Measurements from ENCODE around the gene COG2. TPM values are rescaled to one million over a fixed set of nuclear protein-coding genes. Genes with fewer than 3 reads are reported as not detected.

COG2 gene
- total and polyA plus RNA-seq, 2 of the 8 experiments (the other 6 are each of a cell fraction or from before 2014, with no cell fraction given): 10.3 to 36.7 TPM

DNA sequence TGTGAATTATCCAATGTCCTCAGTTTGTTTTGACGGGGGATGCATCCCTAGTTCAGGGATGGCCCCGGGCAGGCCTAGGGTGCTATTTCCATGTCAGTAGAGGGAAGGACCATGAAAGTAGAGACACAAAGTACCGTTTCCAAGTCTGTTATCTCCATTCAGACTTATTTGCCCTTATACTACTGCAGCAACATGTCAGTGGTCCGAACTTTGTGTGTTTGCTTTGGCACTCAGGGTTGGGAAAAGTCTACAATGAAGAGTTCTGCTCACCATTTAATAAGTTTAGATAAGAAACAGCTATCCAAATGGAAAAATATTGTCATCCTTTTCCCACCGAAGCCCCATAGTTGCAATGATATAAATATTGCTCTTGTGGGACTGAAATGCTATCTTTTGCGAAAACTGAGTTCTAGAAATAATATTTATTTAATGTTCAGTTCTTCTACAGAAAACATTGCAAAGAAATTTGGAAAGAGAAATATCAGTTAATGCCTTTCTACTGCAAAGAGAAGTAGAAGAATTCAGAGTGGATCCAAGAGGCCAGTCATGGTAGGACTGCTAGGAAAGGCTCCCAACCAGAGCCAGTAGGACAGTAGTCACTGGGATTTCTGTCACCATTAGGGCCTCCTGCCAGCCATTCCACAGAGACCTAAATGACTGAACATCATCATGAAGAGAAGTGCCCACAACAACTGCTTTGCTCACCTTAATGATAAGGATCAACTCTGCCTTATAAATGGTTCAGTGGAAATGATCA, 83.2 kb downstream of the COG2 start:
- no peaks in the 10 kb centered on the region for H3K27me3 ChIP-seq (replicated peaks in 1 of 4; ENCODE audit: control insufficient read depth in 3 of 4, extremely low read depth in 1 of 4, insufficient read depth in 3 of 4, low read length in 3 of 4)
- H3K18ac ChIP-seq (ENCODE audit: extremely low read depth, low read length): no peak overlapping the region
- H2BK120ac ChIP-seq (replicated peaks; ENCODE audit: low read depth, low read length): no peak overlapping the region
- 90% methylated on average over 6 of the region's 6 CpGs; no CpG with 5 or more reads in 1 of the 2 experiments for WGBS, 2 experiments (ENCODE audit: extremely low coverage in 1 of 2, insufficient coverage in 1 of 2, insufficient read length in 1 of 2, insufficient replicate concordance in 2 of 2, low coverage in 1 of 2, low lambda C conversion rate in 2 of 2, missing lambda C conversion rate in 1 of 2)
- H2BK20ac ChIP-seq (ENCODE audit: low read length): no peak overlapping the region
- no peak overlapping the region for H4K5ac ChIP-seq (ENCODE audit: insufficient read length, low read depth, low read length)
- ChIA-PET POLR2A (ENCODE audit: partially characterized antibody) (no interaction called here), CTCF (ENCODE audit: partially characterized antibody) (interaction anchor here (0.9 to 1.1 kb wide), 2 partner anchors 45 to 63 kb away, joined by 3 read pairs; no protein-coding TSS in a partner anchor)
- no peak overlapping the region for H2AK5ac ChIP-seq (ENCODE audit: low read depth, low read length)
- no peak overlapping the region for H2BK12ac ChIP-seq (ENCODE audit: low read depth, low read length)
- no peak overlapping the region for H3K23ac ChIP-seq (ENCODE audit: insufficient read length)
- no peaks in the 10 kb centered on the region for H3K79me1 ChIP-seq (ENCODE audit: low read depth, low read length)
- no peak overlapping the region for H3K56ac ChIP-seq (replicated peaks; ENCODE audit: insufficient read length, low read depth, low read length)
- DNase-seq (ENCODE audit: low read depth in 1 of 2, low spot score in 2 of 2) (no peak), FAIRE-seq (no peak)
- H3K9me3 ChIP-seq (ENCODE audit: insufficient read depth in 2 of 2, low read depth in 1 of 2, low read length in 1 of 2): peaks cover 8 to 12% of the 10 kb centered on the region in 2 experiments
- no peaks in the 10 kb centered on the region for H4K20me1 ChIP-seq (replicated peaks in 1 of 2; ENCODE audit: control insufficient read depth in 1 of 2, insufficient read depth in 2 of 2, low read length in 2 of 2)
- no peak overlapping the region for H2BK15ac ChIP-seq (ENCODE audit: low read length)
- H3K27ac ChIP-seq (ENCODE audit: low read depth, low read length): no peak overlapping the region
- no peak overlapping the region for H2BK5ac ChIP-seq (ENCODE audit: low read depth, low read length)
- no peak overlapping the region for H2AFZ ChIP-seq (ENCODE audit: low read length)
- no peak overlapping the region for H4K91ac ChIP-seq (replicated peaks; ENCODE audit: insufficient read length, low read length)
- H3K4me2 ChIP-seq (ENCODE audit: insufficient read depth in 1 of 2, low read depth in 2 of 2, low read length in 2 of 2): no peak overlapping the region
- H3K14ac ChIP-seq (ENCODE audit: insufficient read length): no peak overlapping the region
- H3K79me2 ChIP-seq (ENCODE audit: control insufficient read depth in 1 of 2, insufficient read depth in 2 of 2, low read length in 2 of 2): no peaks in the 10 kb centered on the region
- no peak overlapping the region for H3K4me3 ChIP-seq (ENCODE audit: extremely low read depth in 1 of 4, insufficient read depth in 2 of 4, low read depth in 3 of 4, low read length in 4 of 4)
- no peak overlapping the region for H3K4ac ChIP-seq (replicated peaks; ENCODE audit: insufficient read length, low read depth, low read length)
- H3K36me3 ChIP-seq (ENCODE audit: control insufficient read depth in 2 of 4, insufficient read depth in 4 of 4, low read length in 3 of 4): no peaks in the 10 kb centered on the region
- no peak overlapping the region for H4K8ac ChIP-seq (ENCODE audit: extremely low read depth, insufficient read depth, low read length)
- no peak overlapping the region for H3K9ac ChIP-seq (replicated peaks in 1 of 4; ENCODE audit: extremely low read depth in 1 of 4, low read depth in 3 of 4, low read length in 3 of 4)
- peaks cover 3 to 9% (median 3%) of the 10 kb centered on the region in 4 experiments for H3K4me1 ChIP-seq (replicated peaks in 1 of 4; ENCODE audit: control insufficient read depth in 3 of 4, insufficient read depth in 4 of 4, low read length in 3 of 4)
- no peaks in the 10 kb centered on the region for H3K23me2 ChIP-seq (ENCODE audit: low read depth, low read length)
- no peak for TF ChIP-seq SIRT6 (IDR thresholded peaks at IDR 0.05; ENCODE audit: low read length)
- no peak for TF ChIP-seq CHD2 (IDR thresholded peaks at IDR 0.05; ENCODE audit: low read length)
- no peak for TF ChIP-seq BRCA1 (IDR thresholded peaks at IDR 0.05; ENCODE audit: low read depth, low read length)
- TF ChIP-seq RFX5 (IDR thresholded peaks at IDR 0.05; ENCODE audit: borderline replicate concordance, low read depth, low read length): no peak
- no peak for TF ChIP-seq TAF7 (optimal IDR thresholded peaks at IDR 0.05; ENCODE audit: borderline replicate concordance, low read depth, low read length)
- no peak for TF ChIP-seq RAD21 (IDR thresholded peaks at IDR 0.05 in 1 of 2, conservative IDR thresholded peaks at IDR 0.05 in 1 of 2; ENCODE audit: low read depth in 2 of 2, low read length in 2 of 2)
- TF ChIP-seq, protein P1, sequence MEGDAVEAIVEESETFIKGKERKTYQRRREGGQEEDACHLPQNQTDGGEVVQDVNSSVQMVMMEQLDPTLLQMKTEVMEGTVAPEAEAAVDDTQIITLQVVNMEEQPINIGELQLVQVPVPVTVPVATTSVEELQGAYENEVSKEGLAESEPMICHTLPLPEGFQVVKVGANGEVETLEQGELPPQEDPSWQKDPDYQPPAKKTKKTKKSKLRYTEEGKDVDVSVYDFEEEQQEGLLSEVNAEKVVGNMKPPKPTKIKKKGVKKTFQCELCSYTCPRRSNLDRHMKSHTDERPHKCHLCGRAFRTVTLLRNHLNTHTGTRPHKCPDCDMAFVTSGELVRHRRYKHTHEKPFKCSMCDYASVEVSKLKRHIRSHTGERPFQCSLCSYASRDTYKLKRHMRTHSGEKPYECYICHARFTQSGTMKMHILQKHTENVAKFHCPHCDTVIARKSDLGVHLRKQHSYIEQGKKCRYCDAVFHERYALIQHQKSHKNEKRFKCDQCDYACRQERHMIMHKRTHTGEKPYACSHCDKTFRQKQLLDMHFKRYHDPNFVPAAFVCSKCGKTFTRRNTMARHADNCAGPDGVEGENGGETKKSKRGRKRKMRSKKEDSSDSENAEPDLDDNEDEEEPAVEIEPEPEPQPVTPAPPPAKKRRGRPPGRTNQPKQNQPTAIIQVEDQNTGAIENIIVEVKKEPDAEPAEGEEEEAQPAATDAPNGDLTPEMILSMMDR (IDR thresholded peaks at IDR 0.05; ENCODE audit: control extremely low read depth in 1 of 3, insufficient read depth in 1 of 3, low read depth in 1 of 3, low read length in 3 of 3): no peak
- no peak for TF ChIP-seq EZH2 (IDR thresholded peaks at IDR 0.05; ENCODE audit: low read depth, low read length, severe bottlenecking)

Data from H1 (cell line).